HepG2 (cell line): ENCODE data around the gene PRR15L. TPM values are rescaled to one million over a fixed set of nuclear protein-coding genes. Genes with fewer than 3 reads are reported as not detected.

ENCODE experiments used
- CHCHD3 ChIP-seq: sonication (generic); formaldehyde crosslinking; IDR thresholded peaks from 2 replicates; pipeline ENCODE4 v1.8.0; 2022; ENCODE audit warnings: mild to moderate bottlenecking, missing genetic modification reagents, moderate library complexity
- FIP1L1 ChIP-seq: fragments of 200-400 bp; formaldehyde crosslinking; IDR thresholded peaks from 2 replicates; pipeline ENCODE4 v1.6.1; 2018; ENCODE audit warnings: low read depth, mild to moderate bottlenecking, low read length, moderate library complexity, borderline replicate concordance; ENCODE audit not compliant: insufficient read depth
- FLYWCH1 ChIP-seq: sonication (generic); formaldehyde crosslinking; IDR thresholded peaks from 2 replicates; pipeline ENCODE4 v1.8.1; 2023; ENCODE audit warnings: mild to moderate bottlenecking, missing genetic modification reagents
- ISX ChIP-seq: sonication (generic); formaldehyde crosslinking; conservative IDR thresholded peaks from 2 replicates; pipeline ENCODE4 v1.5.0; 2020; ENCODE audit warnings: missing genetic modification reagents
- KAT7 ChIP-seq: IDR thresholded peaks from 2 replicates; pipeline ENCODE4 v1.6.1; 2018; ENCODE audit warnings: borderline replicate concordance, missing compliant biosample characterization
- KDM1A ChIP-seq: IDR thresholded peaks from 2 replicates; pipeline ENCODE4 v1.6.1; 2016; ENCODE audit warnings: missing compliant biosample characterization
- KDM4B ChIP-seq: sonication (generic); formaldehyde crosslinking; IDR thresholded peaks from 2 replicates; pipeline ENCODE4 v1.4.0; 2020; ENCODE audit warnings: missing genetic modification reagents
- MAFK ChIP-seq, 2 experiments: IDR thresholded peaks in 1 of 2; conservative IDR thresholded peaks in 1 of 2; 2 replicates each; pipeline ENCODE4 v1.6.1; 2011; ENCODE audit warnings: improper control_type of control experiment in 2 of 2, low read length in 2 of 2
- MIER3 ChIP-seq: IDR thresholded peaks from 2 replicates; pipeline ENCODE4 v1.6.1; 2016; ENCODE audit warnings: missing compliant biosample characterization, borderline replicate concordance
- MTA3 ChIP-seq: sonication (generic); formaldehyde crosslinking; IDR thresholded peaks from 2 replicates; pipeline ENCODE4 v1.4.0; 2020; ENCODE audit warnings: missing genetic modification reagents
- NBN ChIP-seq: fragments of 450-650 bp; conservative IDR thresholded peaks from 2 replicates; pipeline ENCODE4 v1.6.1; 2017
- PAF1 ChIP-seq: IDR thresholded peaks from 2 replicates; pipeline ENCODE4 v1.6.1; 2016; ENCODE audit warnings: missing genetic modification reagents, missing compliant biosample characterization
- PCBP2 ChIP-seq: fragments of 200-400 bp; formaldehyde crosslinking; optimal IDR thresholded peaks from 2 replicates; pipeline ENCODE3; 2018; ENCODE audit warnings: low read length, low read depth; ENCODE audit not compliant: poor library complexity, severe bottlenecking
- PRMT3 ChIP-seq: sonication (generic); formaldehyde crosslinking; IDR thresholded peaks from 2 replicates; pipeline ENCODE4 v1.8.1; 2022; ENCODE audit warnings: low read depth, mild to moderate bottlenecking, moderate library complexity, missing genetic modification reagents, borderline replicate concordance
- SMYD3 ChIP-seq: sonication (generic); formaldehyde crosslinking; IDR thresholded peaks from 2 replicates; pipeline ENCODE4 v1.8.1; 2023; ENCODE audit warnings: mild to moderate bottlenecking, missing genetic modification reagents
- TAF15 ChIP-seq: fragments of 200-400 bp; formaldehyde crosslinking; IDR thresholded peaks from one replicate; pipeline ENCODE4 v1.6.1; 2018; ENCODE audit warnings: mild to moderate bottlenecking, low read depth, low read length; ENCODE audit not compliant: poor library complexity, severe bottlenecking
- TEAD2 ChIP-seq: sonication (generic); formaldehyde crosslinking; IDR thresholded peaks from 2 replicates; pipeline ENCODE4 v1.9.0; 2021; ENCODE audit warnings: missing genetic modification reagents
- YY1 ChIP-seq: IDR thresholded peaks from 2 replicates; pipeline ENCODE4 v1.6.1; 2011; ENCODE audit warnings: low read length, low read depth, moderate library complexity, mild to moderate bottlenecking; ENCODE audit not compliant: insufficient read depth, insufficient replicate concordance
- ZBTB3 ChIP-seq: sonication (generic); formaldehyde crosslinking; IDR thresholded peaks from 2 replicates; pipeline ENCODE4 v1.4.0; 2020; ENCODE audit warnings: low read depth, mild to moderate bottlenecking, moderate library complexity, missing genetic modification reagents, borderline replicate concordance
- ZNF883 ChIP-seq: sonication (generic); formaldehyde crosslinking; IDR thresholded peaks from 2 replicates; pipeline ENCODE4 v1.5.1; 2020; ENCODE audit warnings: mild to moderate bottlenecking, missing genetic modification reagents; ENCODE audit errors: not compliant biosample characterization
- ZSCAN20 ChIP-seq: sonication (generic); formaldehyde crosslinking; IDR thresholded peaks from 2 replicates; pipeline ENCODE4 v1.4.0; 2020; ENCODE audit warnings: missing genetic modification reagents, mild to moderate bottlenecking, borderline replicate concordance
- polyA plus RNA-seq, 8 experiments: library from polyadenylated mRNA; depleted of rRNA in 3 of 8; stranded (reverse) in 7 of 8; unstranded in 1 of 8; fragments of >200 nt; fragmentation: Illumina TruSeq in 4 of 8; extraction: Trizol in 4 of 8; gene quantifications; 2 replicates each; pipeline versions ENCODE4 v1.2.1 to v1.2.3, GENCODE V29; 2011 to 2016; ENCODE audit warnings: low read depth in 4 of 8, missing spikeins in 1 of 8, mixed read lengths in 1 of 8; ENCODE audit not compliant: insufficient read depth in 1 of 8
- total RNA-seq, 5 experiments: library from RNA; depleted of rRNA; stranded (reverse); fragments of >200 nt; fragmentation: Illumina TruSeq; extraction: Trizol; gene quantifications; 2 replicates each; pipeline ENCODE4 v1.2.3, GENCODE V29; 2016; ENCODE audit warnings: low read depth in 1 of 5
- TF ChIP-seq, protein P1 (sequence below): sonication (generic); formaldehyde crosslinking; IDR thresholded peaks from 2 replicates; pipeline ENCODE4 v1.5.0; 2020; ENCODE audit warnings: mild to moderate bottlenecking, low read depth, missing genetic modification reagents, borderline replicate concordance
- TF ChIP-seq, protein P2 (sequence below): fragments of 450-650 bp; IDR thresholded peaks from 2 replicates; pipeline ENCODE4 v1.6.1; 2017
- TF ChIP-seq, protein P3 (sequence below): sonication (generic); formaldehyde crosslinking; IDR thresholded peaks from 2 replicates; pipeline ENCODE4 v1.5.1; 2020; ENCODE audit warnings: missing genetic modification reagents, mild to moderate bottlenecking, borderline replicate concordance
- TF ChIP-seq, protein P4 (sequence below): sonication (generic); formaldehyde crosslinking; IDR thresholded peaks from 2 replicates; pipeline ENCODE4 v1.4.0; 2020; ENCODE audit warnings: low read depth, missing genetic modification reagents

PRR15L gene
- total and polyA plus RNA-seq, 2 of the 13 experiments (the other 11 are each of a cell fraction or from before 2014, with no cell fraction given) = 0.44 to 2.0 TPM

DNA sequence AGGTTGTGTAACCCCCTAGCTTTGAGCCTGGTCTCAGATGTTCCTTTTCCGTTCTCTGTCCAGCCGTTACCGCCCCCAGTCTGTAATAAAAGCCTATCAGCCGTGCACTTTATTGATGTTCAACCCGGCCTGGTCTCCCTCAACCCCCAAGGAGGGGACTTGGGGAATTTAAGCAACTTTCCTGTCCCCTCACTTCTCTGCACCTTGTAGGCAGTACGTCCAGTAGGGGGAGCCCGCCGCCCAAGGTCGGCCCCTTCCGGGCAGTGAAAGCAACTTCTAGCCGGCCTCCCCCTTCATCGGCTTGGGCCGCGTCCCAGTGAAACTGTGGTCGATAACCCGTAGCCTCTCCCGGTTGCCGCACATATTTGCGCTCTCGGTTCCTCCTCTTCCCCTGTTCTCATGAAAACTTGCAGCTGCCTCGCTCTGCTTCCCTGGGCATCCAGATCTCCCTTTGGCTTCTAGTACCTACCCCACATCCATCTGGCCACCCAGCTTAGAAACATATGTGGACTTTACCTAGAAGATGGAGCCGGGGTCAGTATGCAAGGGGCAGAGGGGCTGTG, 8.4 kb downstream of the PRR15L start (continued):
- TF ChIP-seq, protein P1, sequence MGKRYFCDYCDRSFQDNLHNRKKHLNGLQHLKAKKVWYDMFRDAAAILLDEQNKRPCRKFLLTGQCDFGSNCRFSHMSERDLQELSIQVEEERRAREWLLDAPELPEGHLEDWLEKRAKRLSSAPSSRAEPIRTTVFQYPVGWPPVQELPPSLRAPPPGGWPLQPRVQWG (CRISPR knock-in tag) = no peak
- 0 out of 2 replicates have a peak, but pooled peaks have one; percentile 67 for TF ChIP-seq SMYD3 (CRISPR knock-in tag)
- no peak for TF ChIP-seq TAF15
- TF ChIP-seq ISX (CRISPR knock-in tag) = no peak
- TF ChIP-seq CHCHD3 = no peak
- no peak for TF ChIP-seq PCBP2
- TF ChIP-seq, protein P2, sequence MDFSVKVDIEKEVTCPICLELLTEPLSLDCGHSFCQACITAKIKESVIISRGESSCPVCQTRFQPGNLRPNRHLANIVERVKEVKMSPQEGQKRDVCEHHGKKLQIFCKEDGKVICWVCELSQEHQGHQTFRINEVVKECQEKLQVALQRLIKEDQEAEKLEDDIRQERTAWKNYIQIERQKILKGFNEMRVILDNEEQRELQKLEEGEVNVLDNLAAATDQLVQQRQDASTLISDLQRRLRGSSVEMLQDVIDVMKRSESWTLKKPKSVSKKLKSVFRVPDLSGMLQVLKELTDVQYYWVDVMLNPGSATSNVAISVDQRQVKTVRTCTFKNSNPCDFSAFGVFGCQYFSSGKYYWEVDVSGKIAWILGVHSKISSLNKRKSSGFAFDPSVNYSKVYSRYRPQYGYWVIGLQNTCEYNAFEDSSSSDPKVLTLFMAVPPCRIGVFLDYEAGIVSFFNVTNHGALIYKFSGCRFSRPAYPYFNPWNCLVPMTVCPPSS = no peak
- no peak for TF ChIP-seq KDM1A
- TF ChIP-seq PAF1 (CRISPR knock-in tag) = no peak
- no peak for TF ChIP-seq MAFK (conservative IDR thresholded peaks at IDR 0.05 in 1 of 2, IDR thresholded peaks at IDR 0.05 in 1 of 2; ENCODE audit: low read length in 2 of 2)
- TF ChIP-seq, protein P3, sequence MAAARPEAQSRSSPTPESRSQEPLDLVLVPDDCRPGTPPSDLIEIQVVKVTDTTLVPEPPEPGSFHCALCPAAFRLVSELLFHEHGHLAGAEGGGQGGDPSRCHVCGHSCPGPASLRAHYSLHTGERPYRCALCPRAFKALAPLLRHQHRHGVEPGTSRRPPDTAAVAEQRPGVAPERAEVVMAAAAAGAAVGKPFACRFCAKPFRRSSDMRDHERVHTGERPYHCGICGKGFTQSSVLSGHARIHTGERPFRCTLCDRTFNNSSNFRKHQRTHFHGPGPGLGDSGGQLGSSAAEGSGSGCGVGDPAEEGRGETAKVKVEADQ (CRISPR knock-in tag) = 0 out of 2 replicates have a peak, but pooled peaks have one; percentile 30
- TF ChIP-seq KAT7 (CRISPR knock-in tag) = no peak
- TF ChIP-seq, protein P4, sequence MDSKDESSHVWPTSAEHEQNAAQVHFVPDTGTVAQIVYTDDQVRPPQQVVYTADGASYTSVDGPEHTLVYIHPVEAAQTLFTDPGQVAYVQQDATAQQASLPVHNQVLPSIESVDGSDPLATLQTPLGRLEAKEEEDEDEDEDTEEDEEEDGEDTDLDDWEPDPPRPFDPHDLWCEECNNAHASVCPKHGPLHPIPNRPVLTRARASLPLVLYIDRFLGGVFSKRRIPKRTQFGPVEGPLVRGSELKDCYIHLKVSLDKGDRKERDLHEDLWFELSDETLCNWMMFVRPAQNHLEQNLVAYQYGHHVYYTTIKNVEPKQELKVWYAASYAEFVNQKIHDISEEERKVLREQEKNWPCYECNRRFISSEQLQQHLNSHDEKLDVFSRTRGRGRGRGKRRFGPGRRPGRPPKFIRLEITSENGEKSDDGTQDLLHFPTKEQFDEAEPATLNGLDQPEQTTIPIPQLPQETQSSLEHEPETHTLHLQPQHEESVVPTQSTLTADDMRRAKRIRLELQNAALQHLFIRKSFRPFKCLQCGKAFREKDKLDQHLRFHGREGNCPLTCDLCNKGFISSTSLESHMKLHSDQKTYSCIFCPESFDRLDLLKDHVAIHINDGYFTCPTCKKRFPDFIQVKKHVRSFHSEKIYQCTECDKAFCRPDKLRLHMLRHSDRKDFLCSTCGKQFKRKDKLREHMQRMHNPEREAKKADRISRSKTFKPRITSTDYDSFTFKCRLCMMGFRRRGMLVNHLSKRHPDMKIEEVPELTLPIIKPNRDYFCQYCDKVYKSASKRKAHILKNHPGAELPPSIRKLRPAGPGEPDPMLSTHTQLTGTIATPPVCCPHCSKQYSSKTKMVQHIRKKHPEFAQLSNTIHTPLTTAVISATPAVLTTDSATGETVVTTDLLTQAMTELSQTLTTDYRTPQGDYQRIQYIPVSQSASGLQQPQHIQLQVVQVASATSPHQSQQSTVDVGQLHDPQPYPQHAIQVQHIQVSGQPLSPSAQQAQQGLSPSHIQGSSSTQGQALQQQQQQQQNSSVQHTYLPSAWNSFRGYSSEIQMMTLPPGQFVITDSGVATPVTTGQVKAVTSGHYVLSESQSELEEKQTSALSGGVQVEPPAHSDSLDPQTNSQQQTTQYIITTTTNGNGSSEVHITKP = peak; percentile 36; the same call in 1 of the 2 replicates
- no peak for TF ChIP-seq MTA3 (CRISPR knock-in tag)
- no peak for TF ChIP-seq PRMT3 (CRISPR knock-in tag)
- TF ChIP-seq YY1 = peak; percentile 74
- no peak for TF ChIP-seq ZBTB3 (CRISPR knock-in tag)
- TF ChIP-seq NBN = no peak
- peak; percentile 35 for TF ChIP-seq ZNF883
- 0 out of 2 replicates have a peak, but pooled peaks have one; percentile 74 for TF ChIP-seq FIP1L1
- peak; percentile 79; the same call in 1 of the 2 replicates for TF ChIP-seq FLYWCH1 (CRISPR knock-in tag)
- TF ChIP-seq TEAD2 (CRISPR knock-in tag) = no peak
- peak; percentile 12; the same call in 1 of the 2 replicates for TF ChIP-seq MIER3 (CRISPR knock-in tag)
- TF ChIP-seq ZSCAN20 (CRISPR knock-in tag) = no peak
- peak; percentile 88; the same call in 1 of the 2 replicates for TF ChIP-seq KDM4B (CRISPR knock-in tag)
